Measurements from ENCODE around the gene OBP2B.

GRCh38 chr9:133202145-133202513, 6.9 kb downstream of the OBP2B start:
- TF ChIP-seq POLR2A (IDR thresholded peaks at IDR 0.05) (no peak), CTCF (IDR thresholded peaks at IDR 0.05) (no peak)

Measured in heart left ventricle (tissue), 13 donors.